Neural cell (in vitro differentiated cells): Measurements from ENCODE around the gene TNNT2. TPM values are rescaled to one million over a fixed set of nuclear protein-coding genes. Genes with fewer than 3 reads are reported as not detected.

ENCODE experiments used
- H2AFZ ChIP-seq: fragments of 200-600, 300-800 bp; sonication (generic), shearing (Covaris generic); 2 replicates; pipeline ENCODE4 v1.6.0; 2014; ENCODE audit warnings: low read depth, mild to moderate bottlenecking, antibody characterized with exemption, low read length, moderate library complexity
- H3F3A ChIP-seq: fragments of 200-600 bp; shearing (Covaris generic); 2 replicates; pipeline ENCODE4 v1.6.1; 2016; ENCODE audit warnings: mild to moderate bottlenecking, moderate library complexity, mixed read lengths, antibody characterized with exemption, low read length; ENCODE audit not compliant: insufficient read depth, poor library complexity, severe bottlenecking
- H3K27ac ChIP-seq: fragments of 200-600, 300-800 bp; sonication (generic), shearing (Covaris generic); 2 replicates; pipeline ENCODE4 v1.5.1; 2014; ENCODE audit warnings: mild to moderate bottlenecking, low read length, moderate library complexity
- H3K27me3 ChIP-seq: fragments of 300-800, 200-600 bp; sonication (generic), shearing (Covaris generic); 2 replicates; pipeline ENCODE4 v1.6.0; 2014; ENCODE audit warnings: mild to moderate bottlenecking, low read depth, low read length, moderate library complexity; ENCODE audit not compliant: insufficient read depth
- H3K36me3 ChIP-seq: fragments of 300-800, 200-600 bp; sonication (generic), shearing (Covaris generic); 2 replicates; pipeline ENCODE4 v1.5.1; 2014; ENCODE audit warnings: mild to moderate bottlenecking, antibody characterized with exemption, low read length, moderate library complexity; ENCODE audit not compliant: insufficient read depth
- H3K4me2 ChIP-seq: fragments of 300-800, 200-600 bp; sonication (generic), shearing (Covaris generic); 2 replicates; pipeline ENCODE4 v1.6.0; 2014; ENCODE audit warnings: mild to moderate bottlenecking, low read length
- H3K4me3 ChIP-seq: fragments of 300-800, 200-600 bp; sonication (generic), shearing (Covaris generic); 2 replicates; pipeline ENCODE4 v1.5.1; 2014; ENCODE audit warnings: mild to moderate bottlenecking, low read length, moderate library complexity
- H3K79me2 ChIP-seq: fragments of 200-600 bp; shearing (Covaris generic); replicated peaks from 2 replicates; pipeline ENCODE4 v1.6.0; 2014; ENCODE audit warnings: mild to moderate bottlenecking, low read length, moderate library complexity; ENCODE audit not compliant: insufficient read depth
- H3K9ac ChIP-seq: fragments of 300-800, 200-600 bp; sonication (generic), shearing (Covaris generic); 2 replicates; pipeline ENCODE4 v1.6.1; 2016; ENCODE audit warnings: mild to moderate bottlenecking, low read length, mixed read lengths
- H3K9me2 ChIP-seq: fragments of 200-600 bp; shearing (Covaris generic); 2 replicates; pipeline ENCODE4 v1.6.1; 2016; ENCODE audit warnings: mild to moderate bottlenecking, low read length, mixed read lengths; ENCODE audit not compliant: insufficient read depth
- H3K9me3 ChIP-seq: fragments of 200-600, 300-800 bp; sonication (generic), shearing (Covaris generic); 2 replicates; pipeline ENCODE4 v1.6.1; 2016; ENCODE audit warnings: mild to moderate bottlenecking, mixed run types, low read length, moderate library complexity, mixed read lengths
- H4K20me1 ChIP-seq: fragments of 200-600 bp; shearing (Covaris generic); 2 replicates; pipeline ENCODE4 v1.6.1; 2016; ENCODE audit warnings: mild to moderate bottlenecking, mixed run types; ENCODE audit not compliant: insufficient read depth
- CTCF ChIP-seq: fragments of 450-650 bp; IDR thresholded peaks from 2 replicates; pipeline ENCODE4 v1.5.1; 2014; ENCODE audit warnings: antibody characterized with exemption, mild to moderate bottlenecking, moderate library complexity; ENCODE audit not compliant: poor library complexity, severe bottlenecking
- EP300 ChIP-seq: fragments of 450-650 bp; conservative IDR thresholded peaks from 2 replicates; pipeline ENCODE4 v1.6.1; 2014; ENCODE audit warnings: antibody characterized with exemption, mild to moderate bottlenecking, moderate library complexity; ENCODE audit not compliant: poor library complexity, severe bottlenecking
- EZH2 ChIP-seq: fragments of 200-600, 300-800 bp; shearing (Covaris generic), sonication (generic); IDR thresholded peaks from 2 replicates; pipeline ENCODE4 v1.6.1; 2014; ENCODE audit warnings: antibody characterized with exemption, low read length, borderline replicate concordance, mild to moderate bottlenecking; ENCODE audit not compliant: insufficient read depth, poor library complexity, severe bottlenecking
- MXI1 ChIP-seq: fragments of 450-650 bp; conservative IDR thresholded peaks from 2 replicates; pipeline ENCODE4 v1.6.1; 2014; ENCODE audit warnings: antibody characterized with exemption, mild to moderate bottlenecking; ENCODE audit not compliant: poor library complexity, severe bottlenecking
- POLR2AphosphoS5 ChIP-seq: IDR thresholded peaks from 2 replicates; pipeline ENCODE4 v1.6.1; 2012
- RAD21 ChIP-seq: fragments of 450-650 bp; conservative IDR thresholded peaks from 2 replicates; pipeline ENCODE4 v1.6.1; 2014; ENCODE audit warnings: antibody characterized with exemption, mild to moderate bottlenecking, moderate library complexity
- REST ChIP-seq: IDR thresholded peaks from 2 replicates; pipeline ENCODE4 v1.6.1; 2012; ENCODE audit warnings: borderline replicate concordance
- SMC3 ChIP-seq: fragments of 450-650 bp; conservative IDR thresholded peaks from 2 replicates; pipeline ENCODE4 v1.6.1; 2014; ENCODE audit warnings: antibody characterized with exemption, mild to moderate bottlenecking, moderate library complexity; ENCODE audit not compliant: poor library complexity
- TAF1 ChIP-seq: IDR thresholded peaks from 2 replicates; pipeline ENCODE4 v1.6.1; 2012; ENCODE audit warnings: low read depth
- polyA plus RNA-seq: library from polyadenylated mRNA; depleted of rRNA; stranded (reverse); fragments of >200 nt; gene quantifications from 2 replicates; pipeline ENCODE4 v1.2.3, GENCODE V29; 2014

The TNNT2 gene
- polyA plus RNA-seq, 1 donor from 2014 or later, result not detected

- TF ChIP-seq SMC3, result no peak
Observed at GRCh38 chr1:201381130-201381529, 3.6 kb upstream of the TNNT2 start (continued).

DNA sequence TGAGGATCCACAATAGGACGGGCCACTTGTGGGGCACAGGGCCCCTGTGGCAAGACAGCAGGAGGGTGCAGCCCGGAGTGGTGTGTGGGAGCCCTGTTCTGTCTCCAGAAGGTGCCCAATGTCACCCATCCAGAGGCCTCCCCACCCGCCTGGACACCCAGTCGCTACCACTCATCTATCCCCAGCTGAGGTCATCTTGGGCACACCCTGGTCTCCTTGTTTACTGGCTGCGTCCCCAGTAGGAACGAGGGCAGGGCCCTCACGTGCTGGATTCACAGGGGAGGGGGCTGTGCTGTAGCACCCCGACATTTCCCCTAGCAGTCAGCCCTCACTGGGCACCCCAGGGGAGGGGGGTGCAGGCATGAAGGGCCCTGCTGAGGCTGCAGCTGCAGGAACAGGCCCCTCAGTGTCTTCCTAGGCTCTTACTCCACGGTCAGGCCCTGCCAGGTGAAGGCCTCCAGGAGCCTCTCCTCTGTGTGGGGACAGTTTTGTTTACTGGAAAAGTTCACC is 2.3 kb upstream of the TNNT2 start:
- TF ChIP-seq EZH2, result no peak
- TF ChIP-seq RAD21, result no peak

GRCh38 chr1:201378804-201379203 is 1.3 kb upstream of the TNNT2 start:
- no peak overlapping the region for H3K4me2 ChIP-seq
- H3K9me3 ChIP-seq, result no peaks in the 10 kb centered on the region
- TF ChIP-seq EZH2, result no peak
- TF ChIP-seq POLR2AphosphoS5, result no peak
- TF ChIP-seq TAF1, result no peak
- no peak for TF ChIP-seq EP300
- no peak for TF ChIP-seq SMC3
- no peak for TF ChIP-seq MXI1
- no peak for TF ChIP-seq CTCF
- no peak for TF ChIP-seq RAD21
- TF ChIP-seq REST, result no peak
- H3K27me3 ChIP-seq, result no peaks in the 10 kb centered on the region
- no peak overlapping the region for H3K27ac ChIP-seq
- H3K4me3 ChIP-seq, result no peak overlapping the region
- no peaks in the 10 kb centered on the region for H4K20me1 ChIP-seq
- no peaks in the 10 kb centered on the region for H3F3A ChIP-seq
- H3K36me3 ChIP-seq, result no peaks in the 10 kb centered on the region
- H3K79me2 ChIP-seq, result no peaks in the 10 kb centered on the region
- no peak overlapping the region for H3K9ac ChIP-seq
- H2AFZ ChIP-seq, result no peak overlapping the region
- H3K9me2 ChIP-seq, result no peaks in the 10 kb centered on the region

More for the DNA sequence above, 2.3 kb upstream of the TNNT2 start:
- Histone ChIP-seq H3K9me3 (no peaks in the 10 kb centered on the region), H2AFZ (no peak overlapping the region), H3K36me3 (no peaks in the 10 kb centered on the region), H3K4me2 (no peak overlapping the region), H3K4me3 (no peak overlapping the region), H3K9ac (no peak overlapping the region), H3K27me3 (no peaks in the 10 kb centered on the region), H3K79me2 (no peaks in the 10 kb centered on the region), H3K27ac (no peak overlapping the region), H3F3A (no peaks in the 10 kb centered on the region), H4K20me1 (no peaks in the 10 kb centered on the region), H3K9me2 (no peaks in the 10 kb centered on the region)
